Mammary epithelial cell (primary cell): Measurements from ENCODE around the gene WDR70.

ENCODE experiments used
- EZH2 ChIP-seq: IDR thresholded peaks from 2 replicates; pipeline ENCODE4 v1.6.1; 2012; ENCODE audit warnings: low read length, inconsistent platforms, borderline replicate concordance
- TF ChIP-seq, protein P1 (sequence below), 2 donors: IDR thresholded peaks in 1 of 2; conservative IDR thresholded peaks in 1 of 2; 2 replicates each; pipeline ENCODE4 v1.5.1; 2011 to 2012; ENCODE audit warnings: inconsistent platforms in 2 of 2, low read length in 2 of 2, mild to moderate bottlenecking in 2 of 2, control low read depth in 1 of 2, low read depth in 1 of 2; ENCODE audit not compliant: insufficient read depth in 1 of 2; ENCODE audit errors: extremely low read depth in 1 of 2

DNA sequence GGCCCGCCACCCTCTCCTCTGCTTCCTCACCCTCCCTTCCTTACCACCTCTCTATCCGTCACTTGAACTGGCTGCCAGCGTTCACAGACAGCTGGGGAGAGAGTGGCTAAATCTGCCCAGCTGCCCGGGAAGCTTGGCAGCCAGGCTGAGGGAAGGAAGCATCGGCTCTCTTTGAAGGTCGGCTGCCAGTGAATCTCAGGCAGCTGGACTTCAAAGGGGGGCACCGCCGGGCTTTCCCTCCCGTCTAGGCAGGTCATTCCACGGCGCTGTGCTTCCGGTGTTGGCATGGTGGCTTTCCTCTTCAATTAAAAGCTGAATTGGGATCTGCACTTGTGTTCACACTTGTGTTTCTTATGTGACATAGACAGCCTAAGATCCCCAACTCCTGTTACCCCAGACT is 286.8 kb downstream of the WDR70 start:
- TF ChIP-seq, protein P1, sequence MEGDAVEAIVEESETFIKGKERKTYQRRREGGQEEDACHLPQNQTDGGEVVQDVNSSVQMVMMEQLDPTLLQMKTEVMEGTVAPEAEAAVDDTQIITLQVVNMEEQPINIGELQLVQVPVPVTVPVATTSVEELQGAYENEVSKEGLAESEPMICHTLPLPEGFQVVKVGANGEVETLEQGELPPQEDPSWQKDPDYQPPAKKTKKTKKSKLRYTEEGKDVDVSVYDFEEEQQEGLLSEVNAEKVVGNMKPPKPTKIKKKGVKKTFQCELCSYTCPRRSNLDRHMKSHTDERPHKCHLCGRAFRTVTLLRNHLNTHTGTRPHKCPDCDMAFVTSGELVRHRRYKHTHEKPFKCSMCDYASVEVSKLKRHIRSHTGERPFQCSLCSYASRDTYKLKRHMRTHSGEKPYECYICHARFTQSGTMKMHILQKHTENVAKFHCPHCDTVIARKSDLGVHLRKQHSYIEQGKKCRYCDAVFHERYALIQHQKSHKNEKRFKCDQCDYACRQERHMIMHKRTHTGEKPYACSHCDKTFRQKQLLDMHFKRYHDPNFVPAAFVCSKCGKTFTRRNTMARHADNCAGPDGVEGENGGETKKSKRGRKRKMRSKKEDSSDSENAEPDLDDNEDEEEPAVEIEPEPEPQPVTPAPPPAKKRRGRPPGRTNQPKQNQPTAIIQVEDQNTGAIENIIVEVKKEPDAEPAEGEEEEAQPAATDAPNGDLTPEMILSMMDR (conservative IDR thresholded peaks at IDR 0.05 in 1 of 2, IDR thresholded peaks at IDR 0.05 in 1 of 2; ENCODE audit: extremely low read depth in 1 of 2, insufficient read depth in 1 of 2, low read depth in 1 of 2, low read length in 2 of 2): no peak
- TF ChIP-seq EZH2: no peak
